AG04450 (cell line): ENCODE measurements around the gene LYZL1. TPM values are rescaled to one million over a fixed set of nuclear protein-coding genes. Genes with fewer than 3 reads are reported as not detected.

Experiments
- CTCF ChIA-PET: fragments of 300-600, 350-600 bp; formaldehyde crosslinking; extraction: SDS; loops from one replicate; lab custom pipeline; 2022; ENCODE audit warnings: antibody characterized with exemption, inconsistent platforms; lab: Charles Lee
- POLR2A ChIA-PET: fragments of 350-600 bp; formaldehyde crosslinking; extraction: SDS; loops from one replicate; lab custom pipeline; 2021; ENCODE audit warnings: antibody characterized with exemption, inconsistent platforms; lab: Yijun Ruan, JAX
- DNase-seq: peaks from one replicate; pipeline ENCODE4 v3.0.0-alpha.2; 2011; ENCODE audit warnings: low read depth, low spot score
- H3K27ac ChIP-seq: one replicate; pipeline ENCODE4 v1.5.1; 2012; ENCODE audit warnings: low read depth, low read length, control low read depth
- H3K27me3 ChIP-seq: one replicate; pipeline ENCODE4 v1.6.0; 2012; ENCODE audit warnings: low read length; ENCODE audit not compliant: control insufficient read depth, insufficient read depth
- H3K4me3 ChIP-seq: 2 replicates; pipeline ENCODE4 v1.5.1; 2011; ENCODE audit warnings: mild to moderate bottlenecking, low read depth, low read length, control low read depth
- H3K9me3 ChIP-seq: 2 replicates; pipeline ENCODE4 v1.5.1; 2012; ENCODE audit warnings: low read length; ENCODE audit not compliant: control insufficient read depth, insufficient read depth
- CTCF ChIP-seq: IDR thresholded peaks from 2 replicates; pipeline ENCODE4 v1.5.1; 2011; ENCODE audit warnings: low read depth, low read length, control low read depth, inconsistent platforms
- polyA plus RNA-seq: library from polyadenylated mRNA; depleted of rRNA; stranded (reverse); fragments of >200 nt; gene quantifications from 2 replicates; pipeline ENCODE4 v1.2.3, GENCODE V29; 2011

LYZL1 gene
- polyA plus RNA-seq, 1 experiment = not detected

GRCh38 chr10:29321656-29322055, 32.8 kb downstream of the LYZL1 start:
- ChIA-PET CTCF (no interaction called here), POLR2A (no interaction called here)
- Histone ChIP-seq H3K4me3 (no peak overlapping the region), H3K9me3 (no peaks in the 10 kb centered on the region), H3K27me3 (peaks cover 6% of the 10 kb centered on the region), H3K27ac (no peak overlapping the region)
- TF ChIP-seq CTCF = no peak
- DNase-seq = no peak

- ChIA-PET CTCF (no interaction called here), POLR2A (no interaction called here)
- no peak for TF ChIP-seq CTCF
- H3K9me3 ChIP-seq = no peaks in the 10 kb centered on the region
- DNase-seq = no peak
- H3K27ac ChIP-seq = no peak overlapping the region
- H3K4me3 ChIP-seq = no peak overlapping the region
- peaks cover 9% of the 10 kb centered on the region for H3K27me3 ChIP-seq
Measured at GRCh38 chr10:29322918-29323317, 34.0 kb downstream of the LYZL1 start.

GRCh38 chr10:29323367-29323766, 34.5 kb downstream of the LYZL1 start:
- Histone ChIP-seq H3K4me3 (no peak overlapping the region), H3K27ac (no peak overlapping the region), H3K27me3 (peaks cover 9% of the 10 kb centered on the region), H3K9me3 (no peaks in the 10 kb centered on the region)
- no peak for TF ChIP-seq CTCF
- CTCF ChIA-PET = interaction anchor here (2.4 kb wide), 1 partner anchor 659 kb away, joined by 10 read pairs; no protein-coding TSS in a partner anchor
- POLR2A ChIA-PET = no interaction called here
- no peak for DNase-seq

- CTCF ChIA-PET = interaction anchor here (0.6 to 2.4 kb wide), 2 partner anchors 92 to 660 kb away, joined by 3 to 10 read pairs; no protein-coding TSS in a partner anchor
- POLR2A ChIA-PET = interaction anchor here (0.6 kb wide), 1 partner anchor 793 kb away, joined by 3 read pairs; no protein-coding TSS in a partner anchor
- DNase-seq = no peak
- H3K4me3 ChIP-seq = no peak overlapping the region
- H3K9me3 ChIP-seq = no peaks in the 10 kb centered on the region
- H3K27me3 ChIP-seq = peaks cover 11% of the 10 kb centered on the region
- H3K27ac ChIP-seq = no peak overlapping the region
- no peak for TF ChIP-seq CTCF
Measured at GRCh38 chr10:29324220-29324841, 35.5 kb downstream of the LYZL1 start.

- no peak for DNase-seq
- POLR2A ChIA-PET = no interaction called here
- Histone ChIP-seq H3K27ac (no peak overlapping the region), H3K4me3 (no peak overlapping the region), H3K27me3 (peaks cover 6% of the 10 kb centered on the region), H3K9me3 (no peaks in the 10 kb centered on the region)
- CTCF ChIA-PET = no interaction called here
- no peak for TF ChIP-seq CTCF
Measured at GRCh38 chr10:29326299-29326698, 37.4 kb downstream of the LYZL1 start.
